HCT116 (cell line): ENCODE measurements around the gene MAP3K6. TPM values are rescaled to one million over a fixed set of nuclear protein-coding genes. Genes with fewer than 3 reads are reported as not detected.
A peak's percentile ranks its signal among the peaks of the same experiment; 100 is the strongest.

Experiments
- ATAC-seq: fragments of 200-7000 bp; cut with Tn5 transposase; 2 replicates; pipeline ENCODE4 v1.9.1; 2020; ENCODE audit warnings: mild to moderate bottlenecking, moderate library complexity
- BruUV-seq: library from RNA; stranded (reverse); fragments of 400-500 nt; replicated peaks from 2 replicates; lab custom pipeline; 2021; lab: Mats Ljungman, UMichigan
- CTCF ChIA-PET: fragments of 300-600 bp; sonication (Branson Sonifier 250); formaldehyde crosslinking; loops from one replicate; lab custom pipeline; 2021; ENCODE audit warnings: antibody characterized with exemption; lab: Charles Lee
- POLR2A ChIA-PET: fragments of 300-600, 350-600 bp; sonication (Branson Sonifier 250); formaldehyde crosslinking; loops from one replicate; lab custom pipeline; 2021; ENCODE audit warnings: antibody characterized with exemption; lab: Charles Lee
- RAD21 ChIA-PET, 2 experiments: fragments of 300-600 bp; sonication (Branson Sonifier 250); formaldehyde crosslinking; loops; one replicate each; lab custom pipeline; 2023; ENCODE audit warnings: low total read pairs in 2 of 2; ENCODE audit not compliant: uncharacterized antibody in 2 of 2, unreplicated experiment in 2 of 2, low non-redundant PET in 1 of 2; lab: Charles Lee
- DNase-seq: peaks from one replicate; pipeline ENCODE4 v3.0.0-alpha.2; 2010; ENCODE audit warnings: low read depth, low spot score
- H2AFZ ChIP-seq: fragments of 200-600 bp; shearing (Covaris generic), sonication (generic); 2 replicates; pipeline ENCODE4 v1.6.1; 2017; ENCODE audit warnings: low read depth, mixed run types, mixed read lengths, antibody characterized with exemption, low read length; ENCODE audit not compliant: poor library complexity, severe bottlenecking
- H3K27ac ChIP-seq: 2 replicates; pipeline ENCODE4 v1.5.1; 2012; ENCODE audit warnings: low read depth, low read length
- H3K27me3 ChIP-seq: fragments of 200-600 bp; sonication (generic); 2 replicates; pipeline ENCODE4 v1.6.1; 2016; ENCODE audit warnings: mixed run types, low read length, mixed read lengths; ENCODE audit not compliant: insufficient read depth
- H3K36me3 ChIP-seq, 2 experiments: fragments of 200-500 bp in 1 of 2; fragments of 200-600 bp in 1 of 2; sonication (Bioruptor generic) in 1 of 2; sonication (generic) in 1 of 2; 2 replicates each; pipeline versions ENCODE4 v1.5.1 to v1.6.1; 2014 to 2016; ENCODE audit warnings: low read length in 2 of 2, inconsistent platforms in 1 of 2, mixed read lengths in 1 of 2, mixed run types in 1 of 2; ENCODE audit not compliant: insufficient read depth in 2 of 2, control insufficient read depth in 1 of 2
- H3K4me1 ChIP-seq, 2 experiments: fragments of 200-600 bp in 1 of 2; sonication (generic) in 1 of 2; 2 replicates each; pipeline versions ENCODE4 v1.5.1 to v1.6.1; 2012 to 2017; ENCODE audit warnings: low read length in 2 of 2, inconsistent platforms in 1 of 2, mild to moderate bottlenecking in 1 of 2, mixed read lengths in 1 of 2, mixed run types in 1 of 2, moderate library complexity in 1 of 2; ENCODE audit not compliant: insufficient read depth in 2 of 2, control insufficient read depth in 1 of 2
- H3K4me2 ChIP-seq: fragments of 200-600 bp; sonication (generic); 2 replicates; pipeline ENCODE4 v1.6.1; 2017; ENCODE audit warnings: mixed run types, low read length, mixed read lengths
- H3K4me3 ChIP-seq, 2 experiments: fragments of 200-600 bp in 1 of 2; sonication (generic) in 1 of 2; replicated peaks in 1 of 2; 2 replicates each; pipeline ENCODE4 v1.5.1; 2011 to 2016; ENCODE audit warnings: low read length in 2 of 2, control low read depth in 1 of 2, low read depth in 1 of 2, mild to moderate bottlenecking in 1 of 2, mixed read lengths in 1 of 2, mixed run types in 1 of 2
- H3K79me2 ChIP-seq: fragments of 200-600 bp; sonication (generic); 2 replicates; pipeline ENCODE4 v1.6.1; 2017; ENCODE audit warnings: mild to moderate bottlenecking, mixed run types, low read length, moderate library complexity, mixed read lengths; ENCODE audit not compliant: insufficient read depth
- H3K9ac ChIP-seq: fragments of 200-600 bp; sonication (generic); 2 replicates; pipeline ENCODE4 v1.6.1; 2016; ENCODE audit warnings: low read length, mixed read lengths
- H3K9me2 ChIP-seq: fragments of 200-600 bp; sonication (generic), shearing (Covaris generic); 2 replicates; pipeline ENCODE4 v1.6.1; 2017; ENCODE audit warnings: mixed run types, mild to moderate bottlenecking, moderate library complexity; ENCODE audit not compliant: insufficient read depth
- H3K9me3 ChIP-seq, 2 experiments: fragments of 200-500 bp in 1 of 2; fragments of 200-600 bp in 1 of 2; sonication (Bioruptor generic) in 1 of 2; sonication (generic) in 1 of 2; 2 replicates each; pipeline ENCODE4 v1.6.1; 2014 to 2017; ENCODE audit warnings: low read length in 2 of 2, mixed read lengths in 2 of 2, inconsistent platforms in 1 of 2, low read depth in 1 of 2, mild to moderate bottlenecking in 1 of 2, mixed run types in 1 of 2, moderate library complexity in 1 of 2; ENCODE audit not compliant: control insufficient read depth in 1 of 2, insufficient read depth in 1 of 2
- H4K20me1 ChIP-seq: fragments of 200-600 bp; sonication (generic), shearing (Covaris generic); 2 replicates; pipeline ENCODE4 v1.6.1; 2017; ENCODE audit warnings: mixed run types, mild to moderate bottlenecking, moderate library complexity; ENCODE audit not compliant: insufficient read depth
- CEBPB ChIP-seq: IDR thresholded peaks from 2 replicates; pipeline ENCODE4 v1.6.1; 2012; ENCODE audit warnings: low read depth
- EGR1 ChIP-seq: IDR thresholded peaks from 2 replicates; pipeline ENCODE4 v1.6.1; 2012; ENCODE audit warnings: low read depth
- ELF1 ChIP-seq: IDR thresholded peaks from 2 replicates; pipeline ENCODE4 v1.6.1; 2012; ENCODE audit warnings: low read depth, borderline replicate concordance
- EZH2 ChIP-seq: fragments of 200-600 bp; sonication (generic); IDR thresholded peaks from 2 replicates; pipeline ENCODE4 v1.6.1; 2017; ENCODE audit warnings: antibody characterized with exemption, mixed run types
- EZH2phosphoT487 ChIP-seq: fragments of 200-600 bp; IDR thresholded peaks from 2 replicates; pipeline ENCODE4 v1.6.1; 2018; ENCODE audit warnings: antibody characterized with exemption, borderline replicate concordance
- FOSL1 ChIP-seq: IDR thresholded peaks from 2 replicates; pipeline ENCODE4 v1.6.1; 2012; ENCODE audit warnings: low read depth
- POLR2AphosphoS5 ChIP-seq: IDR thresholded peaks from 2 replicates; pipeline ENCODE4 v1.6.1; 2011; ENCODE audit warnings: mild to moderate bottlenecking, low read depth, low read length, moderate library complexity
- SIN3A ChIP-seq: IDR thresholded peaks from 2 replicates; pipeline ENCODE4 v1.6.1; 2012; ENCODE audit warnings: low read depth
- SP1 ChIP-seq: IDR thresholded peaks from 2 replicates; pipeline ENCODE4 v1.6.1; 2012; ENCODE audit warnings: low read depth
- SRF ChIP-seq: IDR thresholded peaks from 2 replicates; pipeline ENCODE4 v1.6.1; 2012; ENCODE audit warnings: low read depth
- TCF7L2 ChIP-seq: IDR thresholded peaks from 2 replicates; pipeline ENCODE4 v1.7.0; 2011; ENCODE audit warnings: borderline replicate concordance, inconsistent platforms; ENCODE audit not compliant: insufficient read depth, insufficient read length; ENCODE audit errors: extremely low read depth
- ZFX ChIP-seq: fragments of 450-650 bp; IDR thresholded peaks from 2 replicates; pipeline ENCODE4 v1.6.1; 2017
- intact Hi-C: fragments of 100-400 bp; cut with micrococcal nuclease; formaldehyde crosslinking; loops from 2 replicates; pipeline ENCODE4 v1.10.0; 2022
- total RNA-seq: library from RNA; stranded (reverse); gene quantifications from one replicate; pipeline ENCODE4 v1.2.1, GENCODE V29; 2021; ENCODE audit not compliant: unreplicated experiment
- TF ChIP-seq, protein P1 (sequence below): IDR thresholded peaks from 2 replicates; pipeline ENCODE4 v1.6.1; 2012; ENCODE audit warnings: low read depth
- TF ChIP-seq, protein P2 (sequence below): IDR thresholded peaks from 2 replicates; pipeline ENCODE4 v1.6.1; 2011; ENCODE audit warnings: mild to moderate bottlenecking, low read length, moderate library complexity; ENCODE audit not compliant: insufficient replicate concordance; ENCODE audit errors: extremely low read depth
- TF ChIP-seq, protein P3 (sequence below): IDR thresholded peaks from 2 replicates; pipeline ENCODE4 v1.6.1; 2012
- TF ChIP-seq, protein P4 (sequence below): IDR thresholded peaks from 2 replicates; pipeline ENCODE4 v1.6.1; 2012

MAP3K6 gene
- total RNA-seq, 1 experiment from 2014 or later: 30.2 TPM

DNA sequence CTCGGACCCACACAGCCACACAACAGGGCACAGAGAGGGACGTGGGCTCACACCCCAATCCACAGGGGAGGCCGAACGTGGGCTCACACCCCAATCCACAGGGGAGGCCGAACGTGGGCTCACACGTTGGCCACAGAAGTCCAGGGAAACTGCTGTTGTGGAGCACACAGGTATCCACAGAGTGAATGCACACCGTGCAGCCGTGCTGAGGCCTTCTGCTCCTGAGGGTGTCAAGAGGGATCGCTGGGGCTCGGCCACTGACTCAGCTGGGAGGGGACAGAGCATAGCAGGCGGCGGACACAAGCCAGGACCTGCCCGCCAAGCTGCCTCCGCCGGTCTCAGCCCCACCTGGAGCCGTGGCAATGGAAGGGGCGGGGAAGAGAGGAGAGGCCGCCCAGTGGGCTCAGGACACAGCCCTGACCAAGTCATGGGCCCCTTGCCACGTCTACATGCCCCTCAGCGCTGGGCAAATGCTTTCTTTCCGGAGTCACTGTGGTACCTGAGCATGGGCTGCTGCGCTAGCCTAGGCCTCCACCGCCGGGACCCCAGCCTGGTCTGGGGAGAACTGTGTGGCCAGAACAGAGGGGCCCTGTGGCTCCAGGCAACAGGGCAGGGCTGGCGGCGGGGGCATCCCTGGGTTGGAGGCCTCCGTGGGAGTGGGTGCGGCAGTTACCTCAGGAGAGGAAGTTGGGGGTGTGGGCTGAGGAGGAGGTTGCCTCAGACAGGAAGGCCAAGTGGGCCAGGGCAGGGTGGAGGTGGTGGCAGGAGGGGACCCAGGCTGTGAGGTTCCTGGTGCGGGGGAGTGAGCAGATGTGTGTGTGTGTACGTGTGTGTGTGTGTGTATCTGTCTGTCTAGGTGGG is 23.8 kb downstream of the MAP3K6 start (continued):
- TF ChIP-seq ELF1 (no peak), POLR2AphosphoS5 (peak; percentile 75), EZH2 (no peak)

DNA sequence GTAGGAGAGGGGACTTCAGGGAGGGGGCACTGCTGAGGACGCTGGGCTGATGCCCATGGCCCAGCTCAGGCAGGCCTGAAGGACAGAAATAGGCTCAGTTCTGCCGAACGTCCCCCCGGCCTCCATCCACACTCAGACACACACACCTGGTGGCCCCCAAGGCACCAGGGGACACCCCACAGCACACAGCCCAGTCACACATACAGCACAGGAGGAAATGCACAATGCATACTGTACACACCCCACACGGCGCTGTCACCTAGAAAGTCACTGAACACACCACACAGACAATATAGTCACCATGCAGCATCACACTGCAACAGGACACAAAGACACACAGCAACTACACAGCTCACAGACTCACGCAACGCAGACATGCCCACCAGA is 24.4 kb downstream of the MAP3K6 start:
- Histone ChIP-seq H3K79me2 (peaks cover 21% of the 10 kb centered on the region; the same call in 1 of the 2 replicates), H3K36me3 (no peaks in the 10 kb centered on the region), H3K4me2 (peak overlapping the region; percentile 95), H3K4me3 (peak overlapping the region; percentile 80 to 91), H3K9ac (peak overlapping the region; percentile 75), H4K20me1 (no peaks in the 10 kb centered on the region), H3K27me3 (no peaks in the 10 kb centered on the region), H3K9me3 (no peaks in the 10 kb centered on the region), H3K9me2 (no peaks in the 10 kb centered on the region), H3K4me1 (peaks cover 31 to 68% of the 10 kb centered on the region in 2 experiments), H2AFZ (no peak overlapping the region), H3K27ac (peak overlapping the region; percentile 95)
- TF ChIP-seq ELF1 (no peak), EZH2 (no peak), EGR1 (no peak), TCF7L2 (no peak), SP1 (no peak), EZH2phosphoT487 (no peak), ZFX (no peak), SRF (no peak), SIN3A (no peak), FOSL1 (no peak), CEBPB (no peak)
- TF ChIP-seq, protein P1, sequence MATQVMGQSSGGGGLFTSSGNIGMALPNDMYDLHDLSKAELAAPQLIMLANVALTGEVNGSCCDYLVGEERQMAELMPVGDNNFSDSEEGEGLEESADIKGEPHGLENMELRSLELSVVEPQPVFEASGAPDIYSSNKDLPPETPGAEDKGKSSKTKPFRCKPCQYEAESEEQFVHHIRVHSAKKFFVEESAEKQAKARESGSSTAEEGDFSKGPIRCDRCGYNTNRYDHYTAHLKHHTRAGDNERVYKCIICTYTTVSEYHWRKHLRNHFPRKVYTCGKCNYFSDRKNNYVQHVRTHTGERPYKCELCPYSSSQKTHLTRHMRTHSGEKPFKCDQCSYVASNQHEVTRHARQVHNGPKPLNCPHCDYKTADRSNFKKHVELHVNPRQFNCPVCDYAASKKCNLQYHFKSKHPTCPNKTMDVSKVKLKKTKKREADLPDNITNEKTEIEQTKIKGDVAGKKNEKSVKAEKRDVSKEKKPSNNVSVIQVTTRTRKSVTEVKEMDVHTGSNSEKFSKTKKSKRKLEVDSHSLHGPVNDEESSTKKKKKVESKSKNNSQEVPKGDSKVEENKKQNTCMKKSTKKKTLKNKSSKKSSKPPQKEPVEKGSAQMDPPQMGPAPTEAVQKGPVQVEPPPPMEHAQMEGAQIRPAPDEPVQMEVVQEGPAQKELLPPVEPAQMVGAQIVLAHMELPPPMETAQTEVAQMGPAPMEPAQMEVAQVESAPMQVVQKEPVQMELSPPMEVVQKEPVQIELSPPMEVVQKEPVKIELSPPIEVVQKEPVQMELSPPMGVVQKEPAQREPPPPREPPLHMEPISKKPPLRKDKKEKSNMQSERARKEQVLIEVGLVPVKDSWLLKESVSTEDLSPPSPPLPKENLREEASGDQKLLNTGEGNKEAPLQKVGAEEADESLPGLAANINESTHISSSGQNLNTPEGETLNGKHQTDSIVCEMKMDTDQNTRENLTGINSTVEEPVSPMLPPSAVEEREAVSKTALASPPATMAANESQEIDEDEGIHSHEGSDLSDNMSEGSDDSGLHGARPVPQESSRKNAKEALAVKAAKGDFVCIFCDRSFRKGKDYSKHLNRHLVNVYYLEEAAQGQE: no peak
- TF ChIP-seq, protein P2, sequence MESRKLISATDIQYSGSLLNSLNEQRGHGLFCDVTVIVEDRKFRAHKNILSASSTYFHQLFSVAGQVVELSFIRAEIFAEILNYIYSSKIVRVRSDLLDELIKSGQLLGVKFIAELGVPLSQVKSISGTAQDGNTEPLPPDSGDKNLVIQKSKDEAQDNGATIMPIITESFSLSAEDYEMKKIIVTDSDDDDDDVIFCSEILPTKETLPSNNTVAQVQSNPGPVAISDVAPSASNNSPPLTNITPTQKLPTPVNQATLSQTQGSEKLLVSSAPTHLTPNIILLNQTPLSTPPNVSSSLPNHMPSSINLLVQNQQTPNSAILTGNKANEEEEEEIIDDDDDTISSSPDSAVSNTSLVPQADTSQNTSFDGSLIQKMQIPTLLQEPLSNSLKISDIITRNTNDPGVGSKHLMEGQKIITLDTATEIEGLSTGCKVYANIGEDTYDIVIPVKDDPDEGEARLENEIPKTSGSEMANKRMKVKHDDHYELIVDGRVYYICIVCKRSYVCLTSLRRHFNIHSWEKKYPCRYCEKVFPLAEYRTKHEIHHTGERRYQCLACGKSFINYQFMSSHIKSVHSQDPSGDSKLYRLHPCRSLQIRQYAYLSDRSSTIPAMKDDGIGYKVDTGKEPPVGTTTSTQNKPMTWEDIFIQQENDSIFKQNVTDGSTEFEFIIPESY: no peak
- TF ChIP-seq, protein P3, sequence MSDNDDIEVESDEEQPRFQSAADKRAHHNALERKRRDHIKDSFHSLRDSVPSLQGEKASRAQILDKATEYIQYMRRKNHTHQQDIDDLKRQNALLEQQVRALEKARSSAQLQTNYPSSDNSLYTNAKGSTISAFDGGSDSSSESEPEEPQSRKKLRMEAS: no peak
- TF ChIP-seq, protein P4, sequence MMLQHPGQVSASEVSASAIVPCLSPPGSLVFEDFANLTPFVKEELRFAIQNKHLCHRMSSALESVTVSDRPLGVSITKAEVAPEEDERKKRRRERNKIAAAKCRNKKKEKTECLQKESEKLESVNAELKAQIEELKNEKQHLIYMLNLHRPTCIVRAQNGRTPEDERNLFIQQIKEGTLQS: no peak
- BruUV-seq: TSS peak; percentile 85
- ChIA-PET CTCF (interaction anchor here (0.7 to 2.2 kb wide), 5 partner anchors 10 to 49 kb away, joined by 3 to 13 read pairs (median 5); partner anchors contain the start of gene MAP3K6), RAD21 (interaction anchor here in 1 of 2 experiments (1.9 kb wide), 1 partner anchor 16 kb away, joined by 5 read pairs; no protein-coding TSS in a partner anchor), POLR2A (interaction anchor here (0.6 to 2.8 kb wide), 6 partner anchors 8 to 227 kb away, joined by 3 to 10 read pairs (median 4); no protein-coding TSS in a partner anchor)
- ATAC-seq (peak; percentile 24), DNase-seq (no peak)
- intact Hi-C loops: no loop called here
